ENCODE data around the gene CLASRP. TPM values are rescaled to one million over a fixed set of nuclear protein-coding genes. Genes with fewer than 3 reads are reported as not detected.

Gene CLASRP
- polyA plus RNA-seq, 2 of the 4 experiments (the other 2 are of a cell fraction): 39.0 to 86.4 TPM

DNA sequence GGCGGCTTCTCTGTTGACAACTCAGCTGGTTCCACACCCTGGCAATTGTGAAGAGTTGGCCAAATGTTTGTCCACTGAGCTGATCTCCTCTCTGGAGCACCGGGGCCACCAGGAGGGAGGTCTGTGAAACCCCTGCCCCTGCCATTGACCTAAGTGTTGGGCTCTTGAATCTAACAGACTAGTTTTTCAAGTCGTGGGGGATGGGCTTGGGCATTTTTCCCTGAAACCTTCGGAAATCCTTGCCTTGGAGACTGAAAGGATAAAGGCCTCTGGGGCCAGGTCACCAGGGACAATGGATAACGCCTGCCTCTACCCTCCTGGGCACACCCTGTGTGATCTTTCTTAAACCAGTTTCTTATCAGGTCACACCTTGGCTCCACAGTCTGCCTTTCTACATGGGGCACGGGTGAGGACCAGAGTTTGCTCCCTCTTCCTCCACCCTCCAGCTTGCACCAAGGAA, 41.1 kb downstream of the CLASRP start:
- FAIRE-seq (no peak), ATAC-seq (no peak), DNase-seq (ENCODE audit: low read depth in 1 of 2, low spot score in 1 of 2) (no peak)
- WGBS (ENCODE audit: missing lambda C conversion rate): 8% methylated on average over 6 of the region's 6 CpGs
- ChIA-PET CTCF (interaction anchor here (0.6 to 7.7 kb wide), 6 partner anchors 13 to 138 kb away, joined by 3 to 56 read pairs (median 4); partner anchors contain the start of gene PPP1R37), POLR2A (interaction anchor here (0.6 to 2.8 kb wide), 5 partner anchors 10 to 87 kb away, joined by 3 to 22 read pairs (median 4); partner anchors contain the start of gene PPP1R37)
- Histone ChIP-seq H3K4me3 (peak overlapping the region; percentile 96), H3K4me1 (peaks cover 26% of the 10 kb centered on the region), H3K27ac (peak overlapping the region; percentile 91 to 95), H3K4me2 (peak overlapping the region; percentile 92), H3K9me3 (no peaks in the 10 kb centered on the region)
- TF ChIP-seq RARB (CRISPR knock-in tag; IDR thresholded peaks at IDR 0.05): no peak
- TF ChIP-seq MAFK (IDR thresholded peaks at IDR 0.05; ENCODE audit: partially characterized antibody): no peak
- TF ChIP-seq FOSB (CRISPR knock-in tag; IDR thresholded peaks at IDR 0.05): no peak
- TF ChIP-seq CHD2 (IDR thresholded peaks at IDR 0.05; ENCODE audit: low read length, partially characterized antibody): no peak
- no peak for TF ChIP-seq NPAS2 (CRISPR knock-in tag; IDR thresholded peaks at IDR 0.05; ENCODE audit: borderline replicate concordance)
- TF ChIP-seq, protein P1, sequence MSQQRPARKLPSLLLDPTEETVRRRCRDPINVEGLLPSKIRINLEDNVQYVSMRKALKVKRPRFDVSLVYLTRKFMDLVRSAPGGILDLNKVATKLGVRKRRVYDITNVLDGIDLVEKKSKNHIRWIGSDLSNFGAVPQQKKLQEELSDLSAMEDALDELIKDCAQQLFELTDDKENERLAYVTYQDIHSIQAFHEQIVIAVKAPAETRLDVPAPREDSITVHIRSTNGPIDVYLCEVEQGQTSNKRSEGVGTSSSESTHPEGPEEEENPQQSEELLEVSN (IDR thresholded peaks at IDR 0.05; ENCODE audit: borderline replicate concordance, low read depth): no peak
- no peak for TF ChIP-seq KDM1A (IDR thresholded peaks at IDR 0.05; ENCODE audit: low read depth)
- TF ChIP-seq ZC3H11A (IDR thresholded peaks at IDR 0.05): no peak
- no peak for TF ChIP-seq CHD4 (IDR thresholded peaks at IDR 0.05; ENCODE audit: borderline replicate concordance)
- no peak for TF ChIP-seq TFCP2L1 (CRISPR knock-in tag; IDR thresholded peaks at IDR 0.05)
- no peak for TF ChIP-seq GATA3 (IDR thresholded peaks at IDR 0.05; ENCODE audit: borderline replicate concordance)
- TF ChIP-seq, protein P2, sequence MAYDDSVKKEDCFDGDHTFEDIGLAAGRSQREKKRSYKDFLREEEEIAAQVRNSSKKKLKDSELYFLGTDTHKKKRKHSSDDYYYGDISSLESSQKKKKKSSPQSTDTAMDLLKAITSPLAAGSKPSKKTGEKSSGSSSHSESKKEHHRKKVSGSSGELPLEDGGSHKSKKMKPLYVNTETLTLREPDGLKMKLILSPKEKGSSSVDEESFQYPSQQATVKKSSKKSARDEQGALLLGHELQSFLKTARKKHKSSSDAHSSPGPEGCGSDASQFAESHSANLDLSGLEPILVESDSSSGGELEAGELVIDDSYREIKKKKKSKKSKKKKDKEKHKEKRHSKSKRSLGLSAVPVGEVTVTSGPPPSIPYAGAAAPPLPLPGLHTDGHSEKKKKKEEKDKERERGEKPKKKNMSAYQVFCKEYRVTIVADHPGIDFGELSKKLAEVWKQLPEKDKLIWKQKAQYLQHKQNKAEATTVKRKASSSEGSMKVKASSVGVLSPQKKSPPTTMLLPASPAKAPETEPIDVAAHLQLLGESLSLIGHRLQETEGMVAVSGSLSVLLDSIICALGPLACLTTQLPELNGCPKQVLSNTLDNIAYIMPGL (CRISPR knock-in tag; IDR thresholded peaks at IDR 0.05; ENCODE audit: borderline replicate concordance): no peak
- no peak for TF ChIP-seq SREBF2 (IDR thresholded peaks at IDR 0.05)
- TF ChIP-seq CEBPB (IDR thresholded peaks at IDR 0.05): no peak
- TF ChIP-seq BHLHE40 (IDR thresholded peaks at IDR 0.05; ENCODE audit: low read depth, low read length): no peak
- TF ChIP-seq, protein P3, sequence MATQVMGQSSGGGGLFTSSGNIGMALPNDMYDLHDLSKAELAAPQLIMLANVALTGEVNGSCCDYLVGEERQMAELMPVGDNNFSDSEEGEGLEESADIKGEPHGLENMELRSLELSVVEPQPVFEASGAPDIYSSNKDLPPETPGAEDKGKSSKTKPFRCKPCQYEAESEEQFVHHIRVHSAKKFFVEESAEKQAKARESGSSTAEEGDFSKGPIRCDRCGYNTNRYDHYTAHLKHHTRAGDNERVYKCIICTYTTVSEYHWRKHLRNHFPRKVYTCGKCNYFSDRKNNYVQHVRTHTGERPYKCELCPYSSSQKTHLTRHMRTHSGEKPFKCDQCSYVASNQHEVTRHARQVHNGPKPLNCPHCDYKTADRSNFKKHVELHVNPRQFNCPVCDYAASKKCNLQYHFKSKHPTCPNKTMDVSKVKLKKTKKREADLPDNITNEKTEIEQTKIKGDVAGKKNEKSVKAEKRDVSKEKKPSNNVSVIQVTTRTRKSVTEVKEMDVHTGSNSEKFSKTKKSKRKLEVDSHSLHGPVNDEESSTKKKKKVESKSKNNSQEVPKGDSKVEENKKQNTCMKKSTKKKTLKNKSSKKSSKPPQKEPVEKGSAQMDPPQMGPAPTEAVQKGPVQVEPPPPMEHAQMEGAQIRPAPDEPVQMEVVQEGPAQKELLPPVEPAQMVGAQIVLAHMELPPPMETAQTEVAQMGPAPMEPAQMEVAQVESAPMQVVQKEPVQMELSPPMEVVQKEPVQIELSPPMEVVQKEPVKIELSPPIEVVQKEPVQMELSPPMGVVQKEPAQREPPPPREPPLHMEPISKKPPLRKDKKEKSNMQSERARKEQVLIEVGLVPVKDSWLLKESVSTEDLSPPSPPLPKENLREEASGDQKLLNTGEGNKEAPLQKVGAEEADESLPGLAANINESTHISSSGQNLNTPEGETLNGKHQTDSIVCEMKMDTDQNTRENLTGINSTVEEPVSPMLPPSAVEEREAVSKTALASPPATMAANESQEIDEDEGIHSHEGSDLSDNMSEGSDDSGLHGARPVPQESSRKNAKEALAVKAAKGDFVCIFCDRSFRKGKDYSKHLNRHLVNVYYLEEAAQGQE (IDR thresholded peaks at IDR 0.05): no peak
- no peak for TF ChIP-seq SMC3 (IDR thresholded peaks at IDR 0.05)
- TF ChIP-seq HEYL (CRISPR knock-in tag; IDR thresholded peaks at IDR 0.05): no peak

DNA sequence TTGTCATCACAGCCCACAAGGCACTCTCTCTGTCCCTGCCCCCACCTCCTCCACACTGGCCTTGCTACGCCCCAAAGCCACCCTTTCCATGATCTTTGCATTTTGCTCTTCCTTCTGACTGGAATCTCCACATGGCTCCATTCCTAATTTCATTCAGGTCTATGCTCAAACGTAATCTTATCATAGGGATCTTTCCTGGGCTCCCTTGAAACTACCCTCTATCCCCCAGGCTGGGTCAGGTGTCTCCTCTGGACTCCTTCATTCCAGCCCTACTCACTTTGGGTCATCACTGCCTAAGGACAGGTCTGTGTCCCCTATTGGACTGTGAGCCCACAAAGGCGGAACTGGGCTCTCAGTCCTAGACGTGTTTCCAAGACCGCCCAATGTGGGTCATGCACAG, 43.3 kb downstream of the CLASRP start:
- FAIRE-seq (no peak), ATAC-seq (no peak), DNase-seq (ENCODE audit: low read depth in 1 of 2, low spot score in 1 of 2) (no peak)
- Histone ChIP-seq H3K9me3 (no peaks in the 10 kb centered on the region), H3K4me1 (peaks cover 17% of the 10 kb centered on the region), H3K27ac (no peak overlapping the region), H3K4me2 (no peak overlapping the region), H3K4me3 (no peak overlapping the region)
- CTCF ChIA-PET: interaction anchor here (0.6 kb wide), 1 partner anchor 150 kb away, joined by 3 read pairs; no protein-coding TSS in a partner anchor
- TF ChIP-seq HEYL (CRISPR knock-in tag; IDR thresholded peaks at IDR 0.05): no peak
- no peak for TF ChIP-seq FOXS1 (CRISPR knock-in tag; IDR thresholded peaks at IDR 0.05)
- TF ChIP-seq, protein P2 (CRISPR knock-in tag; IDR thresholded peaks at IDR 0.05; ENCODE audit: borderline replicate concordance): no peak
- TF ChIP-seq EP300 (IDR thresholded peaks at IDR 0.05): no peak
- no peak for TF ChIP-seq HOXB5 (CRISPR knock-in tag; IDR thresholded peaks at IDR 0.05)
- TF ChIP-seq RFX5 (IDR thresholded peaks at IDR 0.05): no peak
- TF ChIP-seq, protein P4, sequence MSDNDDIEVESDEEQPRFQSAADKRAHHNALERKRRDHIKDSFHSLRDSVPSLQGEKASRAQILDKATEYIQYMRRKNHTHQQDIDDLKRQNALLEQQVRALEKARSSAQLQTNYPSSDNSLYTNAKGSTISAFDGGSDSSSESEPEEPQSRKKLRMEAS (IDR thresholded peaks at IDR 0.05): no peak
- TF ChIP-seq KDM1A (IDR thresholded peaks at IDR 0.05; ENCODE audit: low read depth): no peak
- POLR2A ChIA-PET: no interaction called here
- WGBS (ENCODE audit: missing lambda C conversion rate): 91% methylated on average over 5 of the region's 5 CpGs

All from A549 (cell line).